ACC112 (cell line): ENCODE data around the gene DLG2.

Source experiments
- H2AFZ ChIP-seq: fragments of 200-600 bp; sonication (generic); one replicate; pipeline ENCODE4 v1.6.0; 2017; ENCODE audit warnings: antibody characterized with exemption, low read length; ENCODE audit not compliant: unreplicated experiment
- H3K27ac ChIP-seq: fragments of 200-600 bp; sonication (generic); 2 replicates; pipeline ENCODE4 v1.5.1; 2014; ENCODE audit warnings: low read depth, mild to moderate bottlenecking, antibody characterized with exemption, low read length, moderate library complexity
- H3K27me3 ChIP-seq: fragments of 200-600 bp; sonication (generic); 2 replicates; pipeline ENCODE4 v1.6.1; 2014; ENCODE audit warnings: mild to moderate bottlenecking, antibody characterized with exemption, low read length, moderate library complexity, mixed read lengths; ENCODE audit not compliant: insufficient read depth
- H3K36me3 ChIP-seq: fragments of 200-600 bp; sonication (generic); 2 replicates; pipeline ENCODE4 v1.6.1; 2016; ENCODE audit warnings: mild to moderate bottlenecking, antibody characterized with exemption, low read length, moderate library complexity, mixed read lengths; ENCODE audit not compliant: insufficient read depth
- H3K4me1 ChIP-seq: fragments of 200-600 bp; sonication (generic); one replicate; pipeline ENCODE4 v1.6.1; 2016; ENCODE audit warnings: low read length, mixed read lengths; ENCODE audit not compliant: insufficient read depth, unreplicated experiment, control insufficient read depth
- H3K4me3 ChIP-seq: fragments of 200-600 bp; sonication (generic); 2 replicates; pipeline ENCODE4 v1.5.1; 2014; ENCODE audit warnings: mild to moderate bottlenecking, low read depth, low read length
- H3K79me2 ChIP-seq: fragments of 200-600 bp; sonication (generic); one replicate; pipeline ENCODE4 v1.6.0; 2016; ENCODE audit warnings: low read length; ENCODE audit not compliant: control insufficient read depth, unreplicated experiment, insufficient read depth

Gene DLG2

GRCh38 chr11:85602526-85603213 is 24.5 kb downstream of the DLG2 start:
- Histone ChIP-seq H3K4me1 (no peaks in the 10 kb centered on the region), H3K36me3 (no peaks in the 10 kb centered on the region), H3K79me2 (no peaks in the 10 kb centered on the region), H3K27ac (no peak overlapping the region), H3K4me3 (no peak overlapping the region), H2AFZ (no peak overlapping the region), H3K27me3 (no peaks in the 10 kb centered on the region)

DNA sequence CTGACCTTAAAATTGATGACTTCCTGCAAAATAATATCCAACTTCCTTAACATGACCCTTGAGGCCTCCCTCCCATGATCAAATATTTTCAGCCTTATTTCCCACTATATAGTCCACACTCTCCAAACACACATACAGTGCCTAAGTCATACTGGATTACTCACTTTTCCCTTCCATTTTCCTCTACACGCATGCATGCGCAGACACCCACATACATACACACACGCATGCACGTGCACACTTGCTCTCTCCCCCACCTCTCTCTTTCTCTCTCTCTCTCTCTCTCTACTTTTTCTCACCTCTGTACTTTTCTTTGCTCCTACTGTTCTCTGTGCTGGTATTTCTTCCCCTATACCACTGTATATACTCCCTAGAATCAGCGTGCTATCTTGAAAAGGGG is 28.1 kb downstream of the DLG2 start:
- no peak overlapping the region for H2AFZ ChIP-seq
- H3K4me1 ChIP-seq = no peaks in the 10 kb centered on the region
- H3K4me3 ChIP-seq = no peak overlapping the region
- no peaks in the 10 kb centered on the region for H3K36me3 ChIP-seq
- H3K27ac ChIP-seq = no peak overlapping the region
- no peaks in the 10 kb centered on the region for H3K27me3 ChIP-seq
- no peaks in the 10 kb centered on the region for H3K79me2 ChIP-seq

GRCh38 chr11:85596886-85597285 is 30.3 kb downstream of the DLG2 start:
- no peaks in the 10 kb centered on the region for H3K27me3 ChIP-seq
- H3K4me3 ChIP-seq = no peak overlapping the region
- H2AFZ ChIP-seq = no peak overlapping the region
- H3K79me2 ChIP-seq = no peaks in the 10 kb centered on the region
- no peaks in the 10 kb centered on the region for H3K36me3 ChIP-seq
- H3K4me1 ChIP-seq = no peaks in the 10 kb centered on the region
- H3K27ac ChIP-seq = no peak overlapping the region

- H2AFZ ChIP-seq = no peak overlapping the region
- no peaks in the 10 kb centered on the region for H3K27me3 ChIP-seq
Measured at GRCh38 chr11:85595285-85595884, 31.8 kb downstream of the DLG2 start.

DNA sequence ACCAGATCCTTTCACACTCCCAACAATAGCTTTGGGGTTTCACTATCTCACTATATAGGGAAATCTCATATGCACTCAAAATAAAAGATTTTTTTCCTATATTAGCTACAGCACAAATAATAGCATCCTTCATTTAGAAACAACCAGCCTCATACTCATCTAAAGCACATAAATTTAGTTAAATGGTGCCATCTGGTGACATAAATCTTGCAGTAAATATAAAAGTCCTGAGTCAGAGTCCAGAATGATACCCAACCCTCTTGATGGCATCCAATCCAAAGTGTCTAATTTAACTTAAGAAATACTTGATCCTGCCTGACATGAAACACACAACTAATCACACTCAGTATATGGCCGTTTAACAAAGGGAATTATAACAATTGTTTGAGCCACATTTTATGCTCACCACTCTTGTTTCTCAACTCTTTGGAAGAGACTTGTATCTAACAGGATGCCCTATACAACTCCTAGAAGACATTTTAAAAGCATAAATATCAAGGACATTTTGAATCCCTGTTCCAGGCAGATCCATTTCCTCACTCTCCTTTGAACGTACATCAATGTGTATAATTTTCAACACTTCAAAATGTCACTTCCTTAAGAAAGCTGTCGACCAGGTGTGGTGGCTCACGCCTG is 36.2 kb downstream of the DLG2 start:
- H3K4me3 ChIP-seq = no peak overlapping the region
- H3K27ac ChIP-seq = no peak overlapping the region
- no peaks in the 10 kb centered on the region for H3K4me1 ChIP-seq
- no peaks in the 10 kb centered on the region for H3K36me3 ChIP-seq
- no peaks in the 10 kb centered on the region for H3K79me2 ChIP-seq
- peaks cover 9% of the 10 kb centered on the region; the same call in 1 of the 2 replicates for H3K27me3 ChIP-seq
- H2AFZ ChIP-seq = no peak overlapping the region

More at GRCh38 chr11:85595285-85595884, 31.8 kb downstream of the DLG2 start:
- Histone ChIP-seq H3K4me1 (no peaks in the 10 kb centered on the region), H3K27ac (no peak overlapping the region), H3K36me3 (no peaks in the 10 kb centered on the region), H3K4me3 (no peak overlapping the region), H3K79me2 (no peaks in the 10 kb centered on the region)

GRCh38 chr11:85589373-85589772 is 37.8 kb downstream of the DLG2 start:
- Histone ChIP-seq H3K4me3 (no peak overlapping the region), H2AFZ (no peak overlapping the region), H3K27ac (no peak overlapping the region), H3K36me3 (no peaks in the 10 kb centered on the region), H3K27me3 (peaks cover 9% of the 10 kb centered on the region; the same call in 1 of the 2 replicates), H3K79me2 (no peaks in the 10 kb centered on the region), H3K4me1 (no peaks in the 10 kb centered on the region)

GRCh38 chr11:85582111-85582510 is 45.0 kb downstream of the DLG2 start:
- no peak overlapping the region for H3K4me3 ChIP-seq
- no peak overlapping the region for H2AFZ ChIP-seq
- H3K79me2 ChIP-seq = no peaks in the 10 kb centered on the region
- H3K27me3 ChIP-seq = peaks cover 5% of the 10 kb centered on the region; the same call in 1 of the 2 replicates
- H3K36me3 ChIP-seq = no peaks in the 10 kb centered on the region
- H3K27ac ChIP-seq = no peak overlapping the region
- no peaks in the 10 kb centered on the region for H3K4me1 ChIP-seq

DNA sequence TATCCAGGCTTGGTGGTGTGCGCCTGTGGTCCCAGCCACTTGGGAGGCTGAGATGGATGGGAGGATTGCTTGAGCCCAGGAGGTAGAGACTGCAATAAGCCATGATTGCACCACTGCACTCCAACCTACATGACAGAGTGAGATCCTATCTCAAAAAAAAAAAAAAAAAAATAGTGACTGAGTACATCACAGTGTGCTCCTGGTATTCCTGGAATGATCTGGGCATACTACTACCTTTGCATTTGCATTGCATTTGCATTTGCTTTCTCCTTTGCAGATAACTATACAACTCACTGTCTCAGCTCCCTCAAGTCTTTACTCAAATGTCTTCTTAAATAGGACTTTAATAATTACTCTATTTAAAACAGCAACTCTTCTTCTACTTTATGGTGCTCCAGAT is 51.8 kb downstream of the DLG2 start:
- Histone ChIP-seq H3K79me2 (no peaks in the 10 kb centered on the region), H3K36me3 (no peaks in the 10 kb centered on the region), H3K4me3 (no peak overlapping the region), H3K27me3 (peaks cover 19% of the 10 kb centered on the region; the same call in 1 of the 2 replicates), H3K27ac (no peak overlapping the region), H2AFZ (no peak overlapping the region), H3K4me1 (no peaks in the 10 kb centered on the region)

DNA sequence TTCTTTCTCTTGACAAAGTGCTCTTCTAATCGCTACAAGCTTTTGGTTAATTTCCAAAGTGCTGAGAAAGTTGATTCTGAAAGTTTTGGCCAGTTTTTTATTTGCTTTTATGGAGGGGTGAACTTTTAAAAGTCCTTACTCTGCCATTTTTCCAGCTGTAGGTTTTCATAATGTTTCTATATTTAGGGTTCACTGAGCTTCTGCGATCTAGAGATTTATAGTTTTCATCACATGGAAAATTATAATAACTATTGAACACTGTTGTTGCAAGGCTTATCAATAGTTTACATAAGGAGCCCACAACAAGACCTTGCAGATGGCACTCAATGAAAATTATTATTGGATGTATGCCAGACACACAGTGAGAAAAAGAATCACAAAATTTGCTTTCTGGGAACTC is 55.1 kb downstream of the DLG2 start:
- Histone ChIP-seq H3K4me3 (no peak overlapping the region), H3K79me2 (no peaks in the 10 kb centered on the region), H3K36me3 (no peaks in the 10 kb centered on the region), H3K27me3 (peaks cover 19% of the 10 kb centered on the region; the same call in 1 of the 2 replicates), H3K27ac (no peak overlapping the region), H3K4me1 (no peaks in the 10 kb centered on the region), H2AFZ (no peak overlapping the region)

DNA sequence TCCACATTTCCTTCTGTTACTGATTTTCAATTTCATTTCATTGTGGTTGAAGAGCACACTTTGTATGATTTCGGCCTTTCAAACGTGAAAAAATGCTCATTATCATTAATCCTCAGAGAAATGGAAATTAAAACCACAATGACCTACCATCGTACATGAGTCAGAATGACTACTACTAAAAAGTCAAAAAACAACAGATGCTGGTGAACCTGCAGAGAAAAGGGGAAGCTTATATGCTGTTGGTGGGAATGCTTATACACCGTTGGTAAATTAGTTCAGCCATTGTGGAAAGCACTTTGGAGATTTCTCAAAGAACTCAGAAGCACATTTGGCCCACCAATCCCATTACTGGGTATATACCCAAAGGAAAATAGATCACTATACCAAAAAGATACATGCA is 57.6 kb downstream of the DLG2 start:
- no peaks in the 10 kb centered on the region for H3K79me2 ChIP-seq
- no peaks in the 10 kb centered on the region for H3K36me3 ChIP-seq
- H3K4me1 ChIP-seq = no peaks in the 10 kb centered on the region
- H2AFZ ChIP-seq = no peak overlapping the region
- no peak overlapping the region for H3K4me3 ChIP-seq
- peaks cover 30% of the 10 kb centered on the region; the same call in 1 of the 2 replicates for H3K27me3 ChIP-seq
- no peak overlapping the region for H3K27ac ChIP-seq

DNA sequence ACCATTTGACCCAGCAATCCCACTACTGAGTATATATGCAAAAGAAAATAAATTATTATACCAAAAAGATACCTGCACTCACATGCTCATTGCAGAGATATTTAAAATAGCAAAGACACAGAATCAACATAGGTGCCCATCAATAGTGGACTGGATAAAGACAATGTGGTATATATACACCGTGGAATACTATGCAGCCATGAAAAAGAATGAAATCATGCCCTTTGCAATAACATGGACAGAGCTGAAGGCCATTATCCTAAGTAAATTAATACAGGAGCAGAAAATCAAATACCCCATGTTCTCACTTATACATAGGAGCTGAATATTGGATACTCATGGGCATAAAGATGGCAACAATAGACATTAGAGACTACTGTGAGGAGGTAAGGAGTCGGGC is 68.7 kb downstream of the DLG2 start:
- H3K36me3 ChIP-seq = no peaks in the 10 kb centered on the region
- no peak overlapping the region for H2AFZ ChIP-seq
- H3K4me3 ChIP-seq = no peak overlapping the region
- 0 out of 2 replicates have a peak, but pooled peaks cover 2% of the 10 kb centered on the region for H3K27me3 ChIP-seq
- H3K79me2 ChIP-seq = no peaks in the 10 kb centered on the region
- no peaks in the 10 kb centered on the region for H3K4me1 ChIP-seq
- H3K27ac ChIP-seq = no peak overlapping the region
